HepG2 (cell line): ENCODE data around the gene ADGRD1. TPM values are rescaled to one million over a fixed set of nuclear protein-coding genes. Genes with fewer than 3 reads are reported as not detected.

Source experiments
- BRCA1 ChIP-seq: sonication (generic); formaldehyde crosslinking; IDR thresholded peaks from 2 replicates; pipeline ENCODE4 v1.4.0; 2020; ENCODE audit warnings: missing genetic modification reagents
- CBX2 ChIP-seq, 2 experiments: fragments of 200-600 bp in 1 of 2; sonication (generic); formaldehyde crosslinking in 1 of 2; IDR thresholded peaks; 2 replicates each; pipeline versions ENCODE4 v1.7.0 to v1.8.1; 2018 to 2022; ENCODE audit warnings: low read depth in 2 of 2, low read length in 1 of 2, mild to moderate bottlenecking in 1 of 2, missing genetic modification reagents in 1 of 2
- JUN ChIP-seq: sonication (generic); formaldehyde crosslinking; IDR thresholded peaks from 2 replicates; pipeline ENCODE4 v1.4.0; 2020; ENCODE audit warnings: mild to moderate bottlenecking, missing genetic modification reagents
- JUND ChIP-seq: sonication (generic); formaldehyde crosslinking; IDR thresholded peaks from 2 replicates; pipeline ENCODE4 v1.8.0; 2022; ENCODE audit warnings: mild to moderate bottlenecking, missing genetic modification reagents
- MAF1 ChIP-seq: sonication (generic); formaldehyde crosslinking; IDR thresholded peaks from 2 replicates; pipeline ENCODE4 v1.5.0; 2020; ENCODE audit warnings: missing genetic modification reagents, borderline replicate concordance
- SMARCE1 ChIP-seq: fragments of 450-650 bp; IDR thresholded peaks from 2 replicates; pipeline ENCODE4 v1.6.1; 2017; ENCODE audit warnings: borderline replicate concordance
- TOPORS ChIP-seq: sonication (generic); formaldehyde crosslinking; IDR thresholded peaks from 2 replicates; pipeline ENCODE4 v1.8.0; 2023; ENCODE audit warnings: mild to moderate bottlenecking, missing genetic modification reagents
- ZBTB39 ChIP-seq: sonication (generic); formaldehyde crosslinking; IDR thresholded peaks from 2 replicates; pipeline ENCODE4 v1.5.0; 2020; ENCODE audit warnings: missing genetic modification reagents
- ZBTB40 ChIP-seq, 2 experiments: fragments of 450-650 bp in 1 of 2; sonication (generic) in 1 of 2; formaldehyde crosslinking in 1 of 2; IDR thresholded peaks; 2 replicates each; pipeline versions ENCODE4 v1.6.1 to v1.8.0; 2016 to 2022; ENCODE audit warnings: antibody characterized with exemption in 1 of 2, mild to moderate bottlenecking in 1 of 2, missing genetic modification reagents in 1 of 2
- ZFAT ChIP-seq: sonication (generic); formaldehyde crosslinking; conservative IDR thresholded peaks from 2 replicates; pipeline ENCODE4 v1.8.1; 2023; ENCODE audit warnings: missing genetic modification reagents, inconsistent platforms
- ZNF382 ChIP-seq: sonication (generic); formaldehyde crosslinking; IDR thresholded peaks from 2 replicates; pipeline ENCODE4 v1.5.0; 2020; ENCODE audit warnings: missing genetic modification reagents, mild to moderate bottlenecking, borderline replicate concordance
- ZNF432 ChIP-seq: sonication (generic); formaldehyde crosslinking; IDR thresholded peaks from 2 replicates; pipeline ENCODE4 v1.5.0; 2020; ENCODE audit warnings: missing genetic modification reagents, mild to moderate bottlenecking, borderline replicate concordance
- ZNF878 ChIP-seq: sonication (generic); formaldehyde crosslinking; IDR thresholded peaks from 2 replicates; pipeline ENCODE4 v1.8.1; 2023; ENCODE audit warnings: mild to moderate bottlenecking, missing genetic modification reagents, moderate library complexity
- polyA plus RNA-seq, 8 experiments: library from polyadenylated mRNA; depleted of rRNA in 3 of 8; stranded (reverse) in 7 of 8; unstranded in 1 of 8; fragments of >200 nt; fragmentation: Illumina TruSeq in 4 of 8; extraction: Trizol in 4 of 8; gene quantifications; 2 replicates each; pipeline versions ENCODE4 v1.2.1 to v1.2.3, GENCODE V29; 2011 to 2016; ENCODE audit warnings: low read depth in 4 of 8, missing spikeins in 1 of 8, mixed read lengths in 1 of 8; ENCODE audit not compliant: insufficient read depth in 1 of 8
- total RNA-seq, 5 experiments: library from RNA; depleted of rRNA; stranded (reverse); fragments of >200 nt; fragmentation: Illumina TruSeq; extraction: Trizol; gene quantifications; 2 replicates each; pipeline ENCODE4 v1.2.3, GENCODE V29; 2016; ENCODE audit warnings: low read depth in 1 of 5

Gene ADGRD1
- total and polyA plus RNA-seq, 2 of the 13 experiments (the other 11 are each of a cell fraction or from before 2014, with no cell fraction given): 0.46 to 12.4 TPM

GRCh38 chr12:131120831-131121271, 167.1 kb downstream of the ADGRD1 start (continued):
- TF ChIP-seq ZBTB40 (IDR thresholded peaks at IDR 0.05) (no peak), ZBTB40 (CRISPR knock-in tag; IDR thresholded peaks at IDR 0.05) (no peak), CBX2 (IDR thresholded peaks at IDR 0.05; ENCODE audit: low read depth, low read length) (no peak), CBX2 (CRISPR knock-in tag; IDR thresholded peaks at IDR 0.05; ENCODE audit: low read depth) (no peak), TOPORS (CRISPR knock-in tag) (no peak), MAF1 (no peak), ZBTB39 (CRISPR knock-in tag) (no peak), SMARCE1 (no peak), ZNF878 (CRISPR knock-in tag) (no peak), JUN (CRISPR knock-in tag) (no peak), ZNF382 (CRISPR knock-in tag) (no peak), BRCA1 (CRISPR knock-in tag) (no peak), ZFAT (CRISPR knock-in tag) (no peak), ZNF432 (no peak), JUND (CRISPR knock-in tag) (no peak)
